ENCODE results near the gene PEAK1.

Gene PEAK1

GRCh38 chr15:77119446-77119845, 300.5 kb downstream of the PEAK1 start:
- DNase-seq = no peak

- peak; percentile 58 for DNase-seq
Measured at GRCh38 chr15:77118882-77119321, 301.0 kb downstream of the PEAK1 start.

GRCh38 chr15:77115179-77115578, 304.7 kb downstream of the PEAK1 start:
- DNase-seq = no peak

- no peak for DNase-seq
Measured at GRCh38 chr15:77112838-77113504, 306.9 kb downstream of the PEAK1 start.

- no peak for DNase-seq
Measured at GRCh38 chr15:77111789-77112188, 308.1 kb downstream of the PEAK1 start.

GRCh38 chr15:77107531-77108355, 312.2 kb downstream of the PEAK1 start:
- DNase-seq = peak; percentile 84

GRCh38 chr15:77107068-77107467, 312.8 kb downstream of the PEAK1 start:
- peak; percentile 54 for DNase-seq

GRCh38 chr15:77104155-77104554, 315.7 kb downstream of the PEAK1 start:
- DNase-seq = no peak

- no peak for DNase-seq
Measured at GRCh38 chr15:77099741-77100463, 320.0 kb downstream of the PEAK1 start.

- DNase-seq = no peak
Measured at GRCh38 chr15:77098572-77098971, 321.3 kb downstream of the PEAK1 start.

GRCh38 chr15:77097921-77098320, 322.0 kb downstream of the PEAK1 start:
- no peak for DNase-seq

GRCh38 chr15:77097248-77097721, 322.6 kb downstream of the PEAK1 start:
- no peak for DNase-seq

GRCh38 chr15:77096541-77096940, 323.4 kb downstream of the PEAK1 start:
- DNase-seq = no peak

- DNase-seq = no peak
Measured at GRCh38 chr15:77096138-77096537, 323.8 kb downstream of the PEAK1 start.

GRCh38 chr15:77094397-77095030, 325.4 kb downstream of the PEAK1 start:
- no peak for DNase-seq

- DNase-seq = no peak
Measured at GRCh38 chr15:77093436-77093835, 326.5 kb downstream of the PEAK1 start.

- no peak for DNase-seq
Measured at GRCh38 chr15:77091097-77091496, 328.8 kb downstream of the PEAK1 start.

GRCh38 chr15:77087213-77087612, 332.7 kb downstream of the PEAK1 start:
- no peak for DNase-seq

- no peak for DNase-seq
Measured at GRCh38 chr15:77085297-77085696, 334.6 kb downstream of the PEAK1 start.

- no peak for DNase-seq
Measured at GRCh38 chr15:77084436-77084835, 335.5 kb downstream of the PEAK1 start.

- peak; percentile 64 for DNase-seq
Measured at GRCh38 chr15:77083381-77084160, 336.3 kb downstream of the PEAK1 start.

GRCh38 chr15:77081971-77082370, 337.9 kb downstream of the PEAK1 start:
- no peak for DNase-seq

Measured in right forelimb (tissue), 1 donor.